Nucleus accumbens (tissue), 56 donors: ENCODE results near the gene SLC44A1.
A peak's percentile ranks its signal among the peaks of the same experiment; 100 is the strongest.

Experiments
- DNase-seq, 56 donors: peaks; one replicate each; lab custom pipeline; 2025; lab: John Stamatoyannopoulos, UW

SLC44A1 gene

GRCh38 chr9:105296445-105296844 lies 52.0 kb downstream of the SLC44A1 start:
- DNase-seq: no peak

- no peak for DNase-seq
Measured at GRCh38 chr9:105296877-105297287, 52.4 kb downstream of the SLC44A1 start.

- DNase-seq: no peak
Measured at GRCh38 chr9:105297442-105298075, 53.1 kb downstream of the SLC44A1 start.

DNA sequence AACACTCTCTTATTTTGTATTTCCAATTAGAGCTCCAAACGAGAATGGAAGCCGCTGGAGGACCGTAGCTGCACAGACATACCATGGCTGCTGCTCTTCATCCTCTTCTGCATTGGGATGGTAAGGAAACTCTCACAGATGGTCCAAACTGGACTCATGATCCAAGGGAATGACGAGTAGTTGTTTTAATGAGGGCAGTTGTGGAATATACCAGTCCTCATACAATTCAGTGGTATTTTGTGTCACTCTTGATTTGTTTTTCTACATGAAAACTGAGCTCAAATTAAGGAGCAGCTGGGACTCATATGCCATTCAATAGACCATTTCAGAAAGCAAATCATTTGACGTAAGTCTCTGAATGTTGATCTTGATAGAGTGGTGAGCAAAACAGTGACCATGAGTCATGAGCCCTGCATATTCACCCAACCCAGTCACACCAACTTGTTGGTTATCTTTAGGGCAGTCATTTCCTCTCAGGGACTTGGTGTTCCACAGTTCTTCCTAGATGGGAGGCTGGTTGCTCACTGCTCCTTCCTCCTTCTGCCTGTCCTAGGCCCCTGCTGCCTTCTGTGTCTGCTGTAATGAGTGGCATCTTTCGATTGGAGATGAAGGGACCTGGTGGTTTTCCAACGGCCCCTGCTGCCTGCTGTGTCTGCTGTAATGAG lies 54.9 kb downstream of the SLC44A1 start:
- DNase-seq: peak in 7 of 56 donors; percentile 19 to 78 (median 26)

DNA sequence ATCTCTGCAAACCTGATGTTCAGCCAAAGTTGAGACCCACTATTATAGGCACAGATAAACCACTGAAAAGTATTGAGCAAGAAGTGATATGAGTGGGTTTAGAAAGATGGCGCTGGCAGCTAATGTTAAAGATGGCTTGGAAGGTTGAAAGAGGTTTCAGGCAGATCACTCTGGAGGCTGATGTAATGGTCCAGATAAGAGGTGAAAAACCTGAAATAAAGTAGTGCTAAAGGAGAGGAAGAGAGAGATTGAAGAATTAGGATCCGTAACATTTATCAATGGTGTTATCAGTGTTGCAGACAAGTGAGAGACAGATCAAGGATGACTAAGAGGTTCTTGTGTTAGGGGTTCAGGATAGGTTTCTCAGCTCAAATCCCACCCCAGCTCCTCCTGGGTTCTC lies 58.3 kb downstream of the SLC44A1 start:
- DNase-seq: no peak

DNA sequence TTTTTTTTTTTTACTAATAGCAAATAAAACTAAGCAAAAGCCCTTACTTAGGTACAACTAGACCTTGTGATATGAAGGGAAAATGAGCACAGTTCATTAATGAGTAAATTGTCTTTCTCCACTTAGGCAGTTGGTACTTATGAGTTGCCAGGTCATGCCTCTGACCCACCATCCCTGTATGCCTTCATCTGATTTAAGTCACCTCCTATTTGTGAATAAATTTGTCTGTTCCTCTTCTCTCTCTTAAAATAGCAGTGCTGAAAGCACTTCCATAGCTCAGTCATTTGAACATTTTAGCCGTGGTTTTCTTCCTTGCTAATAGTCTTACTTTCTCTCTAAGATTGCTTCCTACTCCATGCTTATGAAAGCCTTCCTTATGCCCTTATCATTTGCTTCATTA lies 61.4 kb downstream of the SLC44A1 start:
- no peak for DNase-seq

DNA sequence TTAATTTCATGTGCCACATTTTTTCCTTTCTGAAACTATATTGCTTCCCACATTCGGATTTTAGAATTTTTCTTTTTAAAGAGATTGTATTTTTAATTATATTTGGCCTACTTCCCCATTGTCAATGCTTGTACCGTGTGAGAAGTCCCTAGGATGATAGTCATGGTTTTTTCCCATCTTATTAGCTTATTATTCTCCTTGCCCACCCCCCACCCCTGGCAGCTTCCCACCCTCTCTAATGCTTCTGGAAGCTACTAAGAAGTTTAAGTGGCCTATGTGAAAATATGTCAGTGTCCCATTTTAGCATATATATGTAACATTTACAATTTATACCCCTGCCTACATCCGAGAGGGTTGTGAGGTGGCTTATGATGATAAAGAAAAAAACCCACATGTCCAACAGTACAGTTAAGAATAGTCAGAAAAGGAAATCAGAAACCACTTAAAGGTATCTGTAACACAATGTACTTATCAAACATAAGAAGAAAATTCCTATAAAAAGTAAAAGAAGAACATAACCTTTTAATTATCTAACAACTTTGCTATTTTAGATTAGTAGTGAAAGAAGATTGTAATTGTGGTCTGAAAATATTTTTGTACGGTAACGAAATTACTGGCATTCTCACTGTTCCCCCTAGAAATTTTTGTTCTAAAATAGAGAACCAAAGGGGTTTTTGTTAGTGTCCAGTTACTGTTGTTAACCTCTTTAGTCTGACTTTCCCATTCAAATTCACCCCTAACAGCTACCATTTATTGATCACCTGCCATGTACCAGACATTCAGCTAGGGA lies 62.1 kb downstream of the SLC44A1 start:
- DNase-seq: no peak

DNA sequence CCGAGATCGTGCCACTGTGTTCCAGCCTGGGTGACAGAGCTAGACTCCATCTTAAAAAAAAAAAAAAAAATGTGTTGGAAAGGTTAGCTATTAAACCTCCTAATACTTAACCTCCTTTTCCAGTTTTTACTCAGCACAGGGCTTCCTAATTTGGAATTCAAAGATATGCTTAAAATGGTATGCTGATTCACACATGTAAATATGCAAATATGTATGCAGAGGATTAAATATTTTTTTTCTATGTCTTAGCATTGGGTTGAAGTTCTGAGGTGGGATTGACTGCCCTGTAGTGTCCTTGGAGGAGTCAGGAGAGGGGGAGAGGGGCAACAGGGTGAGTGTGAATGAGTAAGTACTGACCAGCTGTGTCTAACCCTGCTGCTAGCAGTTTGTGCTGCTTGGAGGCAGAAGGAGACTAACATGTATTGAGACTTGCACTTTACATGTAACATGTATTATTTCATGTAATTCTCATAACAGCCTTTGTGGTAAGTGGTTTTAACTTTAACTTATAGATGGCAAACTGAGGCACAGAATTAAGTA lies 63.2 kb downstream of the SLC44A1 start:
- no peak for DNase-seq

DNA sequence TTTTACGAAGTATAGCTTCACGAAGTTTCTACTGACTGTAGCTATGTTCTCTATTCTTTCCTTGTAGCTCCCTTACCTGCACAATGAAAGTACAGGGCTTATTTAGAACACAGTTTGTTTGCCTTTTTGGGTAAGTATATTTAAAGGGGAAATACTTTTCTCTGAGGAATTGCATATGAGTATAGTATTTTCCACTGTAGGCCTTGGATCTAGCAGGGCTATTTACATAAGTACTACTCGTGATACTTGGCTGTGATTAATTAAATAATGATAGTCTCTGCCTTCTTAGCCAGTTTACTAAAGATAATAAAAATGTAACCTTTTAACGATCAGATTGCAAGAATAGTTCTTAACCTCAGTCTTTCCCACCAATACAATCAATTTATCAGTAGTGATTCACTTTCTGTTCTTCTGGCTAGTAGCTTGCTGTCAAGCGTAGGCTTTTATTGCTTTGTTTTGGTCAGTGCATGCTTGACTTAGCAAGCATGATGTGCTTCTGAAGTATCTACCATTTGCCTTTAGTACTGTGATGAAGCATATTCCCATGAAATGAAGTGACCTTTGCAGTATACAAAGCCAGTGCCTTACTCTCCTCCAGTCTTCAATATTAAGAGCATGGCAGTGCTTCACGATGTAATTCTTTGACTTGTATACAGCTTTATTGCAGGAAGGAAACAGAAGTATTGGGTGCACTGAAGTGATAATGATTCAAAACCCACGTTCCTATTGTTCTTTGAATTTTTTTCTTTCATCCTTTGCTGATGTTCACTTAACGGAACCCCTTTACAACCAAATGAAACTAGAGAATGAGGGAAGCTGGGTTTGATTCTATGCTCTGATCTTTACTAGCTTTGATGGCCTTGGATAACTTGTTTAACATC lies 64.2 kb downstream of the SLC44A1 start:
- DNase-seq: no peak

DNA sequence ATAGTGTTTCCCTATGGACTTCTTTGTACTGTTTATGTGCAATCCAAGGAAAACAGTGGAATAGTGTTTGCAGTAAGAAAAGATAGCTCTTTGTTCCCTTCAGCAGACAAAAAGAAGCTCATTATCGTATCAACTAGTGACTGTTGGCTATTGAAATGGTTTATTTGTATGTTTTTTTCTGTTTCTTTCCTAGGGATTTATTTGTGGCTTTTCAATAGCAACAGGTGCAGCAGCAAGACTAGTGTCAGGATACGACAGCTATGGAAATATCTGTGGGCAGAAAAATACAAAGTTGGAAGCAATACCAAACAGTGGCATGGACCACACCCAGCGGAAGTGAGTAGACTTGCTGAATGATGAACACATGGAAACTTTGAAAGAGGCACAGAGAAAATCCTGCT lies 65.1 kb downstream of the SLC44A1 start:
- DNase-seq: peak in 18 of 56 donors; percentile 10 to 59 (median 37)

DNA sequence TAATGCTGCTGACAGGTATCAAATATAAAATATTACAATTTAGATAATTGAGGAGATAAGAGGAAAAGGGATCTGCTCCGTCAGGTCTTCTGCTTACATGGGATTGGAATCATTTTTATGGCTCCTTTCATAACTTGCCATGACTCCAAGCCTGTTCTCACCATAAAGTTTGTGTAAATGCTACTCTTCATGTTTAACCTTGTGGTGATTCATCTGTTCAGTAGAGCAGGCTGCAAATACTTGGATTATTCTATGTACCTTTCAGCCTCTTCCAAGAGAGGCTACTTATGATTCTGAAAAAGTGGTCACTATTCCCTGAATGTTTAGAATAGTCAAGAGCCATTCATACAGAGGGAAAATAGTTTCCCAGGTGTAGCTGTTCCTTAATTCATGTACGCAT lies 66.9 kb downstream of the SLC44A1 start:
- DNase-seq: no peak

DNA sequence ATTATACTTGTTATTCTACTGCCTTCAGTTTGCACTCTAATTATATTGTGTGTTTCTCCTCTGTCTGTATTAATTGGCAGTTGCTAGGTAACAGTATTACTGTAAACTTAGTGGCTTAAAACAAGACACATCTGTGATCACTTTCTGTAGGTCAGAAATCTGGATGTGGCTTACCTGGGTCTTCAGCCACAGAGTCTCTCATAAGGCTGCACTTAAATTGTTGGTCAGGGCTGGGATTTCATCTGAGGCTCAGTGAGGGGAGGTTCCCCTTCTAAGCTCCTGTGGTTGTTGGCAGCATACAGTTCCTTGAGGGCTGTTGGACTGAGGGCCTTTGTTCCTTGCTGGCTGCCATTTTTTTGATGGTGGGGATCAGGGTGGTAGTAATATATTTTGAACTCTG lies 68.8 kb downstream of the SLC44A1 start:
- DNase-seq: no peak

DNA sequence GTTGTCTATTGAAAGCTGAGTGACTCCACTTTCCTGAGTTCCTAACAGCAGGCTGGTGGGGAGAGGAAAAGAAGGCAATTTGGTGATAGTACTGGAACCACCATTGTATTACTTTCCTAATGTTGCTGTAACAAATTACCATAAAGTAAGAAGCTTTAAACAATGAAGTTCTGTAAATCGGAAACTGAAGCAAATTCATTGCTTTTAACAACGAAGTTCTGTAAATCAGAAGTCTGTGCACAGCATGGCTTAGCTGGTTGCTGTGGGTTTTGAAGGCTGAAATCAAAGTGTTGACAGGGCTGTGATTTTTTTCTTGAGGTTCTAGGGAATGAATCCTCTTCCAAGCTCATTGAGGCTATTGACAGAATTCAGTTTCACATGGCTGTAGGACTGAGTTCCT lies 72.3 kb downstream of the SLC44A1 start:
- no peak for DNase-seq

DNA sequence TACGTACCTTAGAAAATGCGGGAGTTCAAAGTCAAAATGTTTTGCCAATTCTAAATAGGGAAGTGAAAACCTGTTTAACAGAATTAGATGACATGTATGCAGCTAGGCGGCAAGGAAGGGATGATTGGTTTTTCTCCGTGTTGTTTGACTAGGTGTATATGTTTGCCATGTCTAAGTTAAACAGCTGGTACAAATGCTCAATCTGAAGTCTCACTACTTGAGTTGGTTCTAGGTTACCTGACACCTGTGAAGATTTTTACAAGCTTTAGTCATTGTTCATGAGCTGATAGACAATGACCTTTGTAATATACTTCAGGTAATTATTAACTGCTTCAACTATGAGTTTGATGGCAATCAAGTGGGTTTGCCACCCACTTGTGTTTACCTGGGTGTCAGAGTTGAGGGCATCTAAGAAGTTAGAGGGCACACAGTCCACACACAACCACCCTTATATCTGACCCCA lies 74.3 kb downstream of the SLC44A1 start:
- DNase-seq: no peak

GRCh38 chr9:105319202-105319813 lies 74.9 kb downstream of the SLC44A1 start:
- no peak for DNase-seq

DNA sequence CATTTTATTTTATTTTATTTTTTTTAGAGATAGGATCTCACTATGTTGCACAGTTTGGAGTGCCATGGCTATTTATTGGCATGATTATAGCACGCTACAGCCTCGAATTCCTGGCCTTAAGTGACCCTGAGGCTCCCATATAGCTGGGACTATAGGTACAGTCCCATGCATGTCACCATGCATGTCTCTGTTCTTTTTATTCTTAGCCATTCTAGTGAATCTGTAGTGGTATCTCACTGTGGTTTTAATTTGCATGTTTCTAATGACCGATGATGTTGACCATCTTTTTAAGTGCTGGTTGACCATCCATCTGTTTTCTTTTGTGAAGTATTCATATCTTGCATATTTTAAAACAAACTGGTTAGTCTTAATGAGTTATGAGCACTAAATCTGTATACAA lies 76.1 kb downstream of the SLC44A1 start:
- DNase-seq: no peak

DNA sequence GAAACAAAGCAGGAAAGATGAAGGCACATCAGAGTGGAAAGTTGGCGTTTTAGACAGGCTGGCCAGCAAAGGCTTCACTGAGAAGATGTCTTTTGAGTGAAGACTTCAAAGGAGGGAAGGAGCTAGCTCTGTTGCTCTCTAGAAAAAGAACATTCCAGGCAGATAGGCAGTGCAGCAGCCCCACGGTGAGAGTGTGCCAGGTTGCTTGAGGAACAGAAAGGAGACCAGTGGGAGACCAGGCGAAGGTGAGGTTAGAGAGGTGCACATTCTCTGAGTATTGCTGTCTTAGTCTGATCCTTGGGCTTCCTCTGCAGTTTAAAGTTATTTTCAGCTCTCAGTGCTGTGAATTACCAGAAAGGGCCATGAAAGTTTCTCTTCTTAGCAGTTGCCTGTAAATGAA lies 83.8 kb downstream of the SLC44A1 start:
- no peak for DNase-seq

GRCh38 chr9:105328872-105329718 lies 84.6 kb downstream of the SLC44A1 start:
- DNase-seq: peak in 18 of 56 donors; percentile 3 to 63 (median 30)

- DNase-seq: no peak
Measured at GRCh38 chr9:105329719-105330062, 85.2 kb downstream of the SLC44A1 start.
